Glutamatergic neuron (in vitro differentiated cells): Measurements from ENCODE around the gene CBFA2T3. TPM values are rescaled to one million over a fixed set of nuclear protein-coding genes. Genes with fewer than 3 reads are reported as not detected.
A peak's percentile ranks its signal among the peaks of the same experiment; 100 is the strongest.

Experiments
- DNase-seq: peaks from one replicate; pipeline ENCODE4 v3.0.0; 2022
- H3K27ac Mint-ChIP-seq: one replicate; pipeline ENCODE4 v1.8.0; 2020; ENCODE audit warnings: mild to moderate bottlenecking, mixed read lengths, inconsistent platforms; ENCODE audit not compliant: unreplicated experiment
- H3K27me3 Mint-ChIP-seq: one replicate; pipeline ENCODE4 v1.8.0; 2020; ENCODE audit warnings: mild to moderate bottlenecking, moderate library complexity, mixed read lengths, inconsistent platforms; ENCODE audit not compliant: unreplicated experiment
- H3K36me3 Mint-ChIP-seq: one replicate; pipeline ENCODE4 v1.8.0; 2020; ENCODE audit warnings: mild to moderate bottlenecking, mixed read lengths, inconsistent platforms; ENCODE audit not compliant: unreplicated experiment
- H3K4me1 Mint-ChIP-seq: one replicate; pipeline ENCODE4 v1.8.0; 2020; ENCODE audit warnings: mild to moderate bottlenecking, low read depth, mixed read lengths, inconsistent platforms; ENCODE audit not compliant: unreplicated experiment
- H3K4me3 Mint-ChIP-seq: one replicate; pipeline ENCODE4 v1.8.0; 2020; ENCODE audit warnings: mild to moderate bottlenecking, mixed read lengths, inconsistent platforms; ENCODE audit not compliant: unreplicated experiment
- H3K9me3 Mint-ChIP-seq: one replicate; pipeline ENCODE4 v1.8.0; 2020; ENCODE audit warnings: mild to moderate bottlenecking, moderate library complexity, mixed read lengths, inconsistent platforms; ENCODE audit not compliant: unreplicated experiment
- CTCF ChIP-seq: fragments of 200-600 bp; sonication (generic); IDR thresholded peaks from one replicate; pipeline ENCODE4 v1.5.0; 2021; ENCODE audit not compliant: partially characterized antibody, unreplicated experiment
- total RNA-seq: library from RNA; stranded (reverse); fragmentation: NEBNext Ultra II Directional; extraction: Animal tissue kit (Norgen Biotek cat#: 25700); gene quantifications from one replicate; pipeline ENCODE4 v1.2.1, GENCODE V29; 2021; ENCODE audit not compliant: unreplicated experiment

Gene CBFA2T3
- total RNA-seq, 1 donor from 2014 or later = 126 TPM

- no peak overlapping the region for H3K27ac Mint-ChIP-seq
- H3K4me1 Mint-ChIP-seq = peaks cover 17% of the 10 kb centered on the region
- no peak for TF ChIP-seq CTCF
- H3K27me3 Mint-ChIP-seq = peaks cover 2% of the 10 kb centered on the region
- H3K9me3 Mint-ChIP-seq = peaks cover 6% of the 10 kb centered on the region
- peak; percentile 50 for DNase-seq
- no peaks in the 10 kb centered on the region for H3K36me3 Mint-ChIP-seq
- no peak overlapping the region for H3K4me3 Mint-ChIP-seq
Observed at GRCh38 chr16:88929091-88929445, 47.9 kb downstream of the CBFA2T3 start.

GRCh38 chr16:88928405-88929090, 48.5 kb downstream of the CBFA2T3 start:
- Mint-ChIP-seq H3K9me3 (peaks cover 6% of the 10 kb centered on the region), H3K27ac (no peak overlapping the region), H3K4me1 (peaks cover 19% of the 10 kb centered on the region), H3K4me3 (peak overlapping the region; percentile 63), H3K27me3 (peaks cover 2% of the 10 kb centered on the region), H3K36me3 (no peaks in the 10 kb centered on the region)
- DNase-seq = no peak
- TF ChIP-seq CTCF = no peak

- DNase-seq = no peak
- Mint-ChIP-seq H3K4me3 (no peak overlapping the region), H3K9me3 (peaks cover 6% of the 10 kb centered on the region), H3K27ac (no peak overlapping the region), H3K4me1 (peaks cover 24% of the 10 kb centered on the region), H3K36me3 (no peaks in the 10 kb centered on the region), H3K27me3 (peaks cover 2% of the 10 kb centered on the region)
- no peak for TF ChIP-seq CTCF
Observed at GRCh38 chr16:88927661-88928060, 49.3 kb downstream of the CBFA2T3 start.

GRCh38 chr16:88927010-88927409, 50.0 kb downstream of the CBFA2T3 start:
- Mint-ChIP-seq H3K4me3 (no peak overlapping the region), H3K4me1 (peaks cover 25% of the 10 kb centered on the region), H3K9me3 (peaks cover 6% of the 10 kb centered on the region), H3K36me3 (no peaks in the 10 kb centered on the region), H3K27ac (peak overlapping the region; percentile 70), H3K27me3 (peaks cover 2% of the 10 kb centered on the region)
- DNase-seq = no peak
- TF ChIP-seq CTCF = no peak

- no peak overlapping the region for H3K4me3 Mint-ChIP-seq
- peaks cover 2% of the 10 kb centered on the region for H3K27me3 Mint-ChIP-seq
- no peak for TF ChIP-seq CTCF
- DNase-seq = no peak
- peaks cover 29% of the 10 kb centered on the region for H3K4me1 Mint-ChIP-seq
- no peaks in the 10 kb centered on the region for H3K36me3 Mint-ChIP-seq
- peaks cover 6% of the 10 kb centered on the region for H3K9me3 Mint-ChIP-seq
- no peak overlapping the region for H3K27ac Mint-ChIP-seq
Observed at GRCh38 chr16:88926374-88926990, 50.5 kb downstream of the CBFA2T3 start.
